GM18520 (cell line): ENCODE results near the gene TAOK1.
A peak's percentile ranks its signal among the peaks of the same experiment; 100 is the strongest.
"Not testable (repeated sequence)": the region's sequence is repeated elsewhere in the genome, so short reads cannot be mapped to it uniquely, and the experiment has no call there.

Experiments
- ATAC-seq: cut with Tn5 transposase; IDR thresholded peaks from one replicate; pipeline ENCODE4 v1.9.1; 2021; ENCODE audit not compliant: unreplicated experiment

Gene TAOK1

GRCh38 chr17:29389982-29390850 lies at the start of gene TAOK1:
TAOK1 (plus strand) TSS chr17:29390363; CDS start chr17:29451549, 61,186 bp downstream.
- peak; percentile 83 for ATAC-seq

GRCh38 chr17:29341726-29342125 lies 48.4 kb upstream of the TAOK1 start:
- ATAC-seq: no peak

GRCh38 chr17:29342158-29342765 lies 47.9 kb upstream of the TAOK1 start:
- no peak for ATAC-seq

- no peak for ATAC-seq
These were observed 45.8 kb upstream of the TAOK1 start for GRCh38 chr17:29344201-29344856.

GRCh38 chr17:29345066-29345465 lies 45.1 kb upstream of the TAOK1 start:
- no peak for ATAC-seq

- not testable (repeated sequence) for ATAC-seq
These were observed 44.7 kb upstream of the TAOK1 start for GRCh38 chr17:29345470-29345869.

- no peak for ATAC-seq
These were observed 43.7 kb upstream of the TAOK1 start for GRCh38 chr17:29346462-29346861.

- no peak for ATAC-seq
These were observed 42.1 kb upstream of the TAOK1 start for GRCh38 chr17:29347831-29348629.

GRCh38 chr17:29349409-29349808 lies 40.8 kb upstream of the TAOK1 start:
- ATAC-seq: no peak

- ATAC-seq: no peak
These were observed 38.0 kb upstream of the TAOK1 start for GRCh38 chr17:29352146-29352545.

GRCh38 chr17:29357232-29357631 lies 32.9 kb upstream of the TAOK1 start:
- ATAC-seq: no peak

GRCh38 chr17:29357821-29358232 lies 32.3 kb upstream of the TAOK1 start:
- ATAC-seq: no peak

- no peak for ATAC-seq
These were observed 31.7 kb upstream of the TAOK1 start for GRCh38 chr17:29358416-29358815.

- no peak for ATAC-seq
These were observed 30.4 kb upstream of the TAOK1 start for GRCh38 chr17:29359777-29360176.

GRCh38 chr17:29363716-29364115 lies 26.4 kb upstream of the TAOK1 start:
- no peak for ATAC-seq

GRCh38 chr17:29364691-29365090 lies 25.5 kb upstream of the TAOK1 start:
- no peak for ATAC-seq

GRCh38 chr17:29368161-29368560 lies 22.0 kb upstream of the TAOK1 start:
- no peak for ATAC-seq

- ATAC-seq: no peak
These were observed 21.2 kb upstream of the TAOK1 start for GRCh38 chr17:29368926-29369325.

- ATAC-seq: no peak
These were observed 20.1 kb upstream of the TAOK1 start for GRCh38 chr17:29369831-29370735.

GRCh38 chr17:29376667-29377270 lies 13.4 kb upstream of the TAOK1 start:
- ATAC-seq: no peak
